SK-N-SH treated with all-trans-retinoic acid at 6 μM for 48 hours (cell line): ENCODE data around the gene PIK3C2B.

Experiments
- ARNTL ChIP-seq: fragments of 450-650 bp; formaldehyde crosslinking; IDR thresholded peaks from 2 replicates; pipeline ENCODE4 v1.5.0; 2020; ENCODE audit warnings: low read depth, mild to moderate bottlenecking, moderate library complexity, borderline replicate concordance
- CREB5 ChIP-seq: fragments of 250-450 bp; sonication (Bioruptor Pico); IDR thresholded peaks from 2 replicates; pipeline ENCODE4 v1.5.1; 2020; ENCODE audit warnings: low read depth, mild to moderate bottlenecking, moderate library complexity
- ISL1 ChIP-seq: fragments of 250-450 bp; sonication (Bioruptor Pico); IDR thresholded peaks from 2 replicates; pipeline ENCODE4 v2.1.2; 2022; ENCODE audit warnings: mild to moderate bottlenecking, moderate library complexity
- PATZ1 ChIP-seq: fragments of 250-450 bp; sonication (Bioruptor Pico); IDR thresholded peaks from 2 replicates; pipeline ENCODE4 v1.8.0; 2020; ENCODE audit warnings: mild to moderate bottlenecking, moderate library complexity, borderline replicate concordance
- ZC3H10 ChIP-seq: fragments of 250-450 bp; sonication (Bioruptor Pico); IDR thresholded peaks from 2 replicates; pipeline ENCODE4 v1.5.1; 2021; ENCODE audit warnings: mild to moderate bottlenecking, moderate library complexity
- ZFP30 ChIP-seq: fragments of 450-650 bp; formaldehyde crosslinking; IDR thresholded peaks from 2 replicates; pipeline ENCODE4 v1.5.0; 2022; ENCODE audit warnings: mild to moderate bottlenecking, moderate library complexity
- ZNF565 ChIP-seq: fragments of 450-650 bp; formaldehyde crosslinking; conservative IDR thresholded peaks from 2 replicates; pipeline ENCODE4 v1.5.0; 2020; ENCODE audit warnings: low read depth, mild to moderate bottlenecking, moderate library complexity

DNA sequence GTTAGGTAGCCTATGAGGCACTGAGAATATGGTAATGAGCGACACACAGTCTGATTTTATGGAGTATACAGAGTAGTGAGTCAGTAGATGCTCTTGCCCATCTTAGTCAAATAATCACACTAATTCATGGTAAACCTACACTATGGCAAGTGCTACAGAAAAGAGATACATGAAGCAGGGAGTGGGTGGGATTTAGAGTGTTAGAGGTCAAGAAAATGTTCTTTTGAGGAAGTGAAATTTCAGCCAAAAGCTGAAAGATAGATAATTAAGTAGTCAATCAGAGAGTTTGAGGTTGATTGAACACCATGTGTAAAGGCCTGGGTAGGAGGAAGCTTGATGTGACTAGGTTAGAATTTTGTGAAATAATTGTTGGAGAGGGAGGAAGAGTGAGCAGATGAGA is 36.3 kb upstream of the PIK3C2B start:
- TF ChIP-seq ARNTL (CRISPR knock-in tag) (no peak), CREB5 (CRISPR knock-in tag) (no peak), ZC3H10 (CRISPR knock-in tag) (no peak), PATZ1 (CRISPR knock-in tag) (no peak), ISL1 (no peak), ZFP30 (no peak), ZNF565 (no peak)
